OCI-LY3 (cell line): ENCODE results near the gene CLEC16A.

Experiments
- EZH2phosphoT487 ChIP-seq: fragments of 200-600 bp; shearing (Covaris generic); IDR thresholded peaks from 2 replicates; pipeline ENCODE4 v1.6.1; 2018; ENCODE audit warnings: antibody characterized with exemption, mixed run types, low read depth
- TF ChIP-seq, protein P1 (sequence below): fragments of 200-600, 300-600 bp; sonication (generic); IDR thresholded peaks from 2 replicates; pipeline ENCODE4 v1.5.1; 2014; ENCODE audit warnings: antibody characterized with exemption, low read length, low read depth

DNA sequence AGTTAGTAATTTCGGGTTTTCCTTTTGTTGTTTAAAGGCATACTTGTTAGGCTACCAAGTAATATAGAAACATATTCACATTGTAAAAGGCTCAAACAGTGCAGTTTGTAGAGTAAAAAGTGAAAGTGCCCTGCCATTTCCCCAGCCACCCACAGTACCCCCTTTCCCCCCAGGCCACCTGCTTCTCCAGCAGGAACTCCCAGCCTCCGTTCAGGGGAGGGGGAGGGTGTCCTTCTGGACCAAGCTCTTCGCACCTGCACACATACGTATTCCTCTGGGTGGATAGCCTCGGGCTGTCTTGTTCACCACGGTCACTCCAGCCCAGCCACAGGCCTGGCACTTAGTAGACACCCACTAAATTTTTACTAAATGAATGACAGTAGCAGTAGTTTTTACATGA, 144.5 kb downstream of the CLEC16A start:
- TF ChIP-seq, protein P1, sequence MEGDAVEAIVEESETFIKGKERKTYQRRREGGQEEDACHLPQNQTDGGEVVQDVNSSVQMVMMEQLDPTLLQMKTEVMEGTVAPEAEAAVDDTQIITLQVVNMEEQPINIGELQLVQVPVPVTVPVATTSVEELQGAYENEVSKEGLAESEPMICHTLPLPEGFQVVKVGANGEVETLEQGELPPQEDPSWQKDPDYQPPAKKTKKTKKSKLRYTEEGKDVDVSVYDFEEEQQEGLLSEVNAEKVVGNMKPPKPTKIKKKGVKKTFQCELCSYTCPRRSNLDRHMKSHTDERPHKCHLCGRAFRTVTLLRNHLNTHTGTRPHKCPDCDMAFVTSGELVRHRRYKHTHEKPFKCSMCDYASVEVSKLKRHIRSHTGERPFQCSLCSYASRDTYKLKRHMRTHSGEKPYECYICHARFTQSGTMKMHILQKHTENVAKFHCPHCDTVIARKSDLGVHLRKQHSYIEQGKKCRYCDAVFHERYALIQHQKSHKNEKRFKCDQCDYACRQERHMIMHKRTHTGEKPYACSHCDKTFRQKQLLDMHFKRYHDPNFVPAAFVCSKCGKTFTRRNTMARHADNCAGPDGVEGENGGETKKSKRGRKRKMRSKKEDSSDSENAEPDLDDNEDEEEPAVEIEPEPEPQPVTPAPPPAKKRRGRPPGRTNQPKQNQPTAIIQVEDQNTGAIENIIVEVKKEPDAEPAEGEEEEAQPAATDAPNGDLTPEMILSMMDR: no peak
- no peak for TF ChIP-seq EZH2phosphoT487
